MM.1S (cell line): Measurements from ENCODE around the gene CEP350.

Experiments
- CTCF ChIP-seq: fragments of 300-600 bp; sonication (generic); IDR thresholded peaks from 2 replicates; pipeline ENCODE4 v1.5.1; 2016; ENCODE audit warnings: antibody characterized with exemption, low read length, mixed read lengths
- EZH2 ChIP-seq: fragments of 300-600 bp; sonication (generic); optimal IDR thresholded peaks from 2 replicates; pipeline ENCODE3; 2017; ENCODE audit warnings: low read depth, mild to moderate bottlenecking, antibody characterized with exemption, low read length, mixed read lengths
- EZH2phosphoT487 ChIP-seq: fragments of 300-600 bp; sonication (generic); IDR thresholded peaks from 2 replicates; pipeline ENCODE4 v1.6.1; 2018; ENCODE audit warnings: antibody characterized with exemption, low read length

- TF ChIP-seq CTCF, result no peak
- no peak for TF ChIP-seq EZH2
- TF ChIP-seq EZH2phosphoT487, result no peak
Measured at GRCh38 chr1:179966551-179966950, 11.9 kb downstream of the CEP350 start.
